ENCODE results near the gene XPR1.

GRCh38 chr1:180916771-180917170 lies 284.9 kb downstream of the XPR1 start:
- TF ChIP-seq CTCF (IDR thresholded peaks at IDR 0.05) (no peak), POLR2A (IDR thresholded peaks at IDR 0.05) (no peak)
